Endometrial microvascular endothelial cells (primary cell): Measurements from ENCODE around the gene HSPB1. TPM values are rescaled to one million over a fixed set of nuclear protein-coding genes. Genes with fewer than 3 reads are reported as not detected.
"Not testable (repeated sequence)": the region's sequence is repeated elsewhere in the genome, so short reads cannot be mapped to it uniquely, and the experiment has no call there.

Experiments
- in situ Hi-C: cut with HindIII; loops from 2 replicates; pipeline ENCODE4 v1.10.0; 2017; ENCODE audit warnings: low sequenced_read_pairs, low pct_unique_long_range_greater_than_20kb; ENCODE audit errors: inconsistent ontology term
- total RNA-seq: library from RNA; depleted of rRNA; stranded (reverse); fragments of >200 nt; gene quantifications from one replicate; pipeline ENCODE4 v1.2.3, GENCODE V29; 2015; ENCODE audit errors: inconsistent ontology term

HSPB1 gene
- total RNA-seq, 1 donor from 2014 or later, result 336 TPM

DNA sequence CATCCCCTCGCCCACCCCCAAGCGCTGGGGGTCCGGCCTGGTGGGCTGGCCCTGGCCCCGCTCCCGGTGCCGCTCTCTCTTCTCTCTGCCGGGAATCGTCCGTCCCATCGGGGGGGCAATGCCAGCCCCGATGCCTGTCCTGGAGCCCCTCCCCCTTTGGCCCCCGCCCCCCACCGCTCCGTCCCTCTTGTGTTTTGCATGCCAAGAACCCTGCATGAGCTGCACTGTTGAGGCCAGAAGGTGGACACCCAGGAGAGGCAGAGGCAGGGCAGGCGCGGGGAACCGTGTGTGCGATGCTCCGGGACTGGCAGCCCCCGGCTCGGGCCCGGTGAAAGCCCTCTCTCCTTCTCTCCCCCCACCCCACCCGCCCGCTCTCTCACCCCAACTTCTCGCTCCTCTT lies 22.1 kb upstream of the HSPB1 start:
- in situ Hi-C loops, result no loop called here

DNA sequence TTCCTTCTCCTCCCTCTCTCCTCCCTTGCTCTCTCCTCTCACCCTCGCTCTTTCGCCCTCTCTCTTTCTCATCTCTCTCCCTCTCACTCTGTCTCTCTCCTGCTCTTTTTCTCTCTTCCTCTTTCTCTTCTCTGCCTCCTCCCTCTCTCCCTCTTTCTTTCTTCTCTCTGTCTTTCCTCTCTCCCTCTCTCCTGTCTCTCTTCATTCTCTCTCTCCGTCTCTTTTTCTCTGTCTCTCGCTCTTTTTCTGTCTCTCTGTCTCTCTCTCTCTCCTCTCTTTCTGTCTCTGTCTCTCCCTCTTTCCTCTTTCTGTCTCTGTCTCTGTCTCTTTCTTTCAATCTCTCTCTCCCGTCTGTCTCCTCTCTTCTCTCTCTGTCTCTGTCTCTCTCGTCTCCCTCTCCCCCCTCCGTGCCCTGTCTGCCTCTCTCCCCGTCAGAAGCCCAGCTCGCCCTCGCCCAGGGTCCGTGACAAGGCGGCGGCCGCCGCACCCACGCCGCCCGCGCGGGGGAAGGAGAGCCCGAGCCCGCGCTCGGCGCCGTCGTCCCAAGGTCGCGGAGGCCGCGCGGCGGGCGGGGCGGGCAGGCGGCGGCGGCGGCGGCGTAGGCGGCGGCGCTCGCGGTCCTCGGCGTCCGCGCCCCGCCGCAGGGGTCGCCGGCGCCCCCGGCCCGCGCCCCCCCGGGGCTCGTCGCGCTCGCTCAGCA lies 21.3 kb upstream of the HSPB1 start:
- in situ Hi-C loops, result no loop called here

- in situ Hi-C loops, result no loop called here
Measured at GRCh38 chr7:76281706-76282343, 20.6 kb upstream of the HSPB1 start.

DNA sequence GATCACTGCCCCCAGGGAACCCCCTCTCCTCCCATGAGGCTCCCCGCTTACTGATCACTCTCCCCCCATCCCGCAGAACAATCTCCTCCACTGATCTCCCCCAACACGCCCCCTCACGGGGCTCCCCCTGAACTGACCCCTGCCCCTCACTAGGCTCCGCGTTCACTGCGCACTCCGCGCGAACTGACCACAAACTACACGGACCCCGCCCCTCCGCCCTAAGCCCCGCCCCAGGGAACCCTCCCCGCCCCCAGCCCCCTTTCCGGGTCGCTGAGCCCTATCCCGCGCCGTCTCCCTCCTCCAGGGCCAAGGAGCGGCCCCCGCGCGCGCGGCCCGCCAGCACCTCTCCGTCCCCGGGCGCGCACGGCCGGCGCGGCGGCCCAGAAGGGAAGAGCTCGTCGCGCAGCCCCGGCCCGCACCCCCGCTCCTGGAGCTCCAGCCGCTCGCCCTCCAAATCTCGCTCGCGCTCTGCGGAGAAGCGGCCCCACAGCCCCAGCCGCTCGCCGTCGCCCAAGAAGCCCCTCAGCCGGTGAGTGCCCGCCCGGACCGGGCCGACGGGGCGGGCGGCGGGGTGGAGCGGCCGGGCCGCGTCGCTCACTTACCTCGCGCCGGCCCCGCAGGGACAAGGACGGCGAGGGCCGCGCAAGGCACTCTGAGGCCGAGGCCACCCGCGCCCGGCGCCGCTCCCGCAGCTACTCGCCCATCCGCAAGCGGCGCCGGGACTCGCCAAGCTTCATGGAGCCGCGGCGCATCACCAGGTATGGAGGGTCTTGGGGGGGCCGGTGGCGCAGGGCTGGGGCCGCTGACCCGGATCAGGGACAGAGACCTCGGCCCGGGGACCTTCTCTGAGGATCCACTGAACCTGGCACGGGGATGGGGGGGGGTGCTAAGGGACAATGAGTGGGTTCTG lies 19.9 kb upstream of the HSPB1 start:
- in situ Hi-C loops, result no loop called here

GRCh38 chr7:76283254-76284159 lies 19.0 kb upstream of the HSPB1 start:
- in situ Hi-C loops, result no loop called here

DNA sequence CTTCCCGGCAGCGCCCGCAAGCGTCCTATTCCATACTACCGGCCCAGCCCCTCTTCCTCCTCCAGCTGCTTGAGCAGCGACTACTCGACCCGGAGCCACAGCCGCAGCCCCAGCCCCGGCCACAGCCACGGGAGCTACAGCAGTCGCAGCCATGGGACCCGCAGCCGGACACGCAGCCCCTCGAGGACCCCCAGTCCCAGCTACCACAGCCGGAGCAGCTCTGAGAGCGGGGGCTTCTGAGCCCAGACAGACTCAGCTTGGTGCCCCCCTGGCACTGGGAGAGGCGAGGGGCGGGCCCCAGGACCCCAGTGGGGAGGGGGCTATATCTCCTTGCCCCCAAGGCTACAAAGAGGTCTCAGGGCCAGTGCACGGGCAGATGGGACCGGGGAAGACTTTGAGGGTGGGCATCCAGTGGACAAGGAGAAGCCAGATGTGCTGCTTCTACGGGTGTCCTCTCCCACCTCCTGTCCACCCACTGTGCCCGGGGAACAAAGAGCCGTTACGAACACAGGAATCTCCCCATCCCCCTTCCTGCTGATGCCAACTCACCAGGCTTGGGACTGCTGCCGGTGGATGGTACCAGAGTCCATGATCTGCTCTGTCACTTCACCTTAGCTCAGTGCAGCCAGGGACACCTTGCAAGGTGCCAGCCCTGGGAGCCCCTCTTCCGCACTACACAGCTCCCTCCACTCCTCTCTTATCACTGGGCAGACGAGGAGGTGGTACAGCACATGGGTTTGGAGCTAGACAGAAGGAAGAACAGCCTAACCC lies 16.7 kb upstream of the HSPB1 start:
- in situ Hi-C loops, result no loop called here

GRCh38 chr7:76286842-76287403 lies 15.6 kb upstream of the HSPB1 start:
- in situ Hi-C loops, result no loop called here

- in situ Hi-C loops, result not testable (repeated sequence)
Measured at GRCh38 chr7:76290847-76291350, 11.6 kb upstream of the HSPB1 start.

DNA sequence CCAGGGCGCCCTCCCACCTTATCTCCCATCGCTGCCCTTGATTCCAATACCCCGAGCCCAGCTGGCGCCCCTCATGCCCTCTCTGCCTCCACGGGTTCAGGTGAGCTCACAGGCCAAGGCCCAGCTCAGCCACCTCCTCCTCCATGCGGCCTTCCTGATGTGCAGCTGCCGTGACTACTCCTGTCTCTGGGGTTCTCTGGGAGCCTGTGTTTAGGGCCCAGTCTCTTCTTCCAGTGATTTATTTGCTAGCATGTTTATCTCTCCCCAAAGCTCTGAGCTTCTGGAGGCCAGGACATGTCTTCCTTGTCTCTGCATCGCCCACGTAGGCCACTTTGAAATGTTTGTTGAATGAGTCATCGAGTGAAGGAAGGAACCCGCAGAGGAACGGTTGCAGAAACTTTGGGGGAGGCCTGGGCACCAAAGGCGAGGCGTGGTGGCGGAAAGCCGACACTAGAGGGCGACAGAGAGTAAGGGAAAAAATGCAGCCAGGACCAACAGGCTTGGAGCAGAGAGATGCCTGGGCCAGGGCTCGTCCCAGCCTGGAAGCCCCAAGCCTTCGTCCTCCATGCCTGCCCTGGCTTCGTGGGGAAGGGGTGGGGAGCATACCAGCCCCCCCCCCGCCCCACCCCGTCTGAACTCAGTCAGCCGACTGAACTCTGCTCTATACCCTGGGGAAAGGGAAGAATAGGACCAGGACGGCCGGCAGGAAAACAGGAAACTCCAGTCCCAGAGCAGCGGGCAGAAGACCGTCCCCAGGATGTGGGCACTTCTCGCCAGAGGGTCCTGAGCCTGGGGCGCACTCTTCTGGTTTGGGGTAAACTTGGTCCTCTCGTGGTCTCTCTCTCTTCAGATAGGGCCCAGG lies 10.9 kb upstream of the HSPB1 start:
- in situ Hi-C loops, result no loop called here

DNA sequence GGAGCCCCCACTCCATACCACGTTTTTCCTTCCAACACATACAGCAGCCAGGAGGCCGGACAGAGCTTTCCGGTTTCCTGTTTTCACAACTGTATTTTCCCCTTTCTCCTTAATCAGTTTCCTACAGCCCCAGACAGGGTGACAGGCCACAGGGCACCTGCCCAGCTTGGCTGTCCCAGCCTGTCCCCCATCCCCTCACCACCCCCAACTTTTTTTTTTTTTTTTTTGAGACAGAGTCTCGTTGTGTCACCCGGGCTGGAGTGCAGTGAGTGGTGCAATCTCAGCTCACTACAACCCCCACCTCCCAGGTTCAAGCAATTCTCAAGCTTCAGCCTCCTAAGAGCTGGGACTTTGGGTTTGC lies 10.3 kb upstream of the HSPB1 start:
- in situ Hi-C loops, result no loop called here

DNA sequence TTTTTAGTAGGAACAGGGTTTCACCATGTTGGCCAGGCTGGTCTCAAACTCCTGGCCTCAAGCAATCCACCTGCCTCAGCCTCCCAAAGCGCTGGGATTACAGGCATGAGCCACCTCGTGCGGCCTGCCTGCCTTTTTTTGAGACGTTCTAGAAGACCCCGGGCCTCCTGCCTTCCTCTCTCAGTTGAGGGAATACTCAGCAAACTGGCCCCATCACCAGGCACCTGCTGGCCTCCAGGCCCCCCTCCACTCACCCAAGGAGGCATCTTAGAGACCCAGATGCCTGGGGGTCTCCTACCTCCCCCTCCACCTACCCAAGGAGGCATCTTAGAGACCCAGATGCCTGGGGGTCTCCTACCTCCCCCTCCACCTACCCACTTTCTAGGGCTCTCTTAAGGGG lies 9.6 kb upstream of the HSPB1 start:
- in situ Hi-C loops, result not testable (repeated sequence)

GRCh38 chr7:76293407-76293901 lies 9.0 kb upstream of the HSPB1 start:
- in situ Hi-C loops, result no loop called here

DNA sequence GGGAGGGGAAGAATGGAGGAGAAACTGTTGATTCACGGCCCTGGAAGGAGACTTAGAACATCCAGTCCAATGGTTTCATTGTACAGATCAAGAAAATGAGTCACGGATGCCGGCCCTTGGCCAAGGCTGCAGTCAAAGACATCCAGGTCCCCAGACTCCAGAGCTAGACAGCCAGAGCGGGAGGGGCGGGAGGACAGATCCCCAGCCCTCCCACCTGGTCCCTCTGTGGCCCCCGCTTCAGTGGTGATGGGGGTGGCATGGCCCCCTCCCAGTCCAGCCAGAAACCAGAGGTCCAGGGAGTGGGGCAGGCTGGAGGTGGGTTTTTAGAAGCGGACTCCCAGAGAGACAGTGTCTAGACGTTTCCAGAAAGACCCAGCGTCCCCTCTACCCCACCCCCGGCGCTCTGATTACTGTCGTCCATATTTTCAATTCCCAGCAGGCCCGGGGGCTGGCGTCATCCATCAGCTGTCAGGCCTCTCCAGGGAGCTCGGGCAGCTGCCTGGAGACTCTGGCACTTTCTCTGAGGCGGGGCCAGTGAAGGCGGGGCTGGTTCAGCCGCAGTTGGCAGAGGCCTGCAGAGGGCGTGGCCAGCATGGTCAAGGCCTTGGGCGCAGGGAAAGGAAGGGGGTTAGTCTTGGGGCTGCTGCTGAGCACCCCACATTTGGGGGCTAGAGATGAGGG lies 8.0 kb upstream of the HSPB1 start:
- in situ Hi-C loops, result no loop called here

GRCh38 chr7:76296743-76297740 lies 5.4 kb upstream of the HSPB1 start:
- in situ Hi-C loops, result no loop called here

DNA sequence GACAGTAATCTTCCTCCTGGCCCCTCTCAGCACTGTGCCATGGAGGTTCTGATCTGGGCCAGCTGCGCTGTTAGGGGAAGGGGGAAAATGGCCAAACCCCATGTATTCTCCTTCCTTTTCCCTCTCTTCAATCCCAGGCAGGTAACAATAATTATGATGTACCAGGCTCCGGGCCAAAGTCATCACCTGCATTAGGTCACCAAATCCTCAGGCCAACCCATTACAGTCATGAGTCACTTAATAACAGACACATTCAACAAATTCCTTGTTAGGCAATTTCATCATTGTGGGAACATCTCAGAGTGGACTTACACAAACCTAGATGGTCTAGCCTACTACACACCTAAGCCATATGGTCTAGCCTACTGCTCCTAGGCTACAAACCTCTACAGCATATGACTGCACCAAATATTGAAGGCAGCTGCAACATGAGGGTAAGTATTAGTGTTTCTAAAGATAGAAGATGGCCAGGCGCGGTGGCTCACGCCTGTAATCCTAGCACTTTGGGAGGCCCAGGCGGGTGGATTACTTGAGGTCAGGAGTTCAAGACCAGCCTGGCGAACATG lies 2.2 kb upstream of the HSPB1 start:
- in situ Hi-C loops, result no loop called here
